ENCODE data around the gene EZR. TPM values are rescaled to one million over a fixed set of nuclear protein-coding genes. Genes with fewer than 3 reads are reported as not detected.
A peak's percentile ranks its signal among the peaks of the same experiment; 100 is the strongest.

The EZR gene
- polyA plus RNA-seq, 3 donors = 68.1 to 95.8 (median 86.3) TPM

DNA sequence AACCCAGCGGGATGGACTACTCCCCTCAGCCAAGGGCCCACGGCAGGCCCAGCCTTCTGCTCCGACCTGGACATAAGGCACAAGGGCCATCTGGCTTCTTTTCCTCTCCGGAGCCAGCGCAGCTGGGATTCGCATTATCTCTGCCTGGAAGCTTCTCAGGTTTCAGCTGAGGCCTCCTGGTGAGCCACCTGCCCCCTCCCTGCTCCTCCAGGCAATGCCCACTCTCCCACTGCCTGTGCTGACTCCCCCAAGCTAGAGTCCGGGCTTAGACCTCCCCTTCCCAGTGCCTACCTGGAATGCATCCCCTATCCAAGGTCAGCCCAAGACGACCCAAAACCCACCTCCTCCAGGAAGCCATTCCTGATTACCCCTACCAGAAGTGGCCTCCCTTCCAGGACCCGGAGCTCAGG is 60.7 kb downstream of the EZR start:
- Mint-ChIP-seq H3K27me3 (ENCODE audit: low read depth in 3 of 3) (no peaks in the 10 kb centered on the region), H3K4me3 (no peak overlapping the region), H3K9me3 (peaks cover 0 to 5% (median 0%) of the 10 kb centered on the region in 7 donors), H3K4me1 (peaks cover 2% of the 10 kb centered on the region), H3K36me3 (peaks cover 63 to 77% of the 10 kb centered on the region in 2 donors), H3K27ac (peak overlapping the region in 1 of 7 donors; percentile 15)
- Histone ChIP-seq H3K27me3 (ENCODE audit: control insufficient read depth in 2 of 2, insufficient read depth in 2 of 2, low read length in 2 of 2) (no peaks in the 10 kb centered on the region), H3K36me3 (replicated peaks in 1 of 2; ENCODE audit: control insufficient read depth in 1 of 2, insufficient read depth in 2 of 2, low read length in 2 of 2) (peaks cover 20 to 60% of the 10 kb centered on the region in 2 donors), H2AFZ (ENCODE audit: insufficient read depth, low read depth, low read length, poor library complexity, severe bottlenecking) (no peak overlapping the region), H4K20me1 (ENCODE audit: insufficient read depth, low read length) (no peaks in the 10 kb centered on the region), H3K9ac (ENCODE audit: insufficient read depth, low read length, poor library complexity, severe bottlenecking) (no peak overlapping the region), H3K4me1 (ENCODE audit: control insufficient read depth in 1 of 2, insufficient read depth in 2 of 2, low read length in 2 of 2) (no peaks in the 10 kb centered on the region), H3K27ac (ENCODE audit: low read depth in 1 of 2, low read length in 2 of 2) (no peak overlapping the region), H3K79me2 (ENCODE audit: insufficient read depth, low read length) (no peaks in the 10 kb centered on the region), H3K9me3 (replicated peaks in 1 of 2; ENCODE audit: control insufficient read depth in 1 of 2, insufficient read depth in 1 of 2, low read length in 2 of 2) (no peaks in the 10 kb centered on the region), H3K4me2 (replicated peaks; ENCODE audit: extremely low read depth, low read length, poor library complexity, severe bottlenecking) (no peak overlapping the region), H3K4me3 (replicated peaks in 1 of 3; ENCODE audit: low read depth in 2 of 3, low read length in 3 of 3) (no peak overlapping the region)
- 96% methylated on average over 8 of the region's 9 CpGs for WGBS (ENCODE audit: insufficient coverage)
- TF ChIP-seq, protein P1, sequence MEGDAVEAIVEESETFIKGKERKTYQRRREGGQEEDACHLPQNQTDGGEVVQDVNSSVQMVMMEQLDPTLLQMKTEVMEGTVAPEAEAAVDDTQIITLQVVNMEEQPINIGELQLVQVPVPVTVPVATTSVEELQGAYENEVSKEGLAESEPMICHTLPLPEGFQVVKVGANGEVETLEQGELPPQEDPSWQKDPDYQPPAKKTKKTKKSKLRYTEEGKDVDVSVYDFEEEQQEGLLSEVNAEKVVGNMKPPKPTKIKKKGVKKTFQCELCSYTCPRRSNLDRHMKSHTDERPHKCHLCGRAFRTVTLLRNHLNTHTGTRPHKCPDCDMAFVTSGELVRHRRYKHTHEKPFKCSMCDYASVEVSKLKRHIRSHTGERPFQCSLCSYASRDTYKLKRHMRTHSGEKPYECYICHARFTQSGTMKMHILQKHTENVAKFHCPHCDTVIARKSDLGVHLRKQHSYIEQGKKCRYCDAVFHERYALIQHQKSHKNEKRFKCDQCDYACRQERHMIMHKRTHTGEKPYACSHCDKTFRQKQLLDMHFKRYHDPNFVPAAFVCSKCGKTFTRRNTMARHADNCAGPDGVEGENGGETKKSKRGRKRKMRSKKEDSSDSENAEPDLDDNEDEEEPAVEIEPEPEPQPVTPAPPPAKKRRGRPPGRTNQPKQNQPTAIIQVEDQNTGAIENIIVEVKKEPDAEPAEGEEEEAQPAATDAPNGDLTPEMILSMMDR (IDR thresholded peaks at IDR 0.05) = no peak
- DNase-seq = no peak
- intact Hi-C loops (cut with micrococcal nuclease) = loop anchor here in 1 of 2 donors (5.0 kb wide), 1 partner anchor 36 kb away; no protein-coding TSS in a partner anchor

DNA sequence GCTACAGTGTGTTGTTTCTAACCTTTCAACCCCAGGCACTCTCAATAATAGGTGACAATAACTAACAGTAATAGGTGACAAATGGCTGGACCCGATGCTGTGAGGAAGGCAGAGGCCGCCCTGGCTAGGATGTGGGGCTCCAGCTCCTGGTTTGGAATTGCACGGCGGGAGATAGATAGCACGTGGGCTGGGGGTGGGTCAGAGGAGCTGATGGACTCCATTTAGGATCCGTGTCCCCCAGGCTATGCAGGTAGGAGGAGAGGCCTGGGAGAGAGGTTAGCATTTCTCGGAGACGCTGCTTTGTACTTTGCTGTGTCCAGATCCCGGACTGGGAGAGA is 61.4 kb downstream of the EZR start:
- DNase-seq = no peak
- TF ChIP-seq, protein P1 (IDR thresholded peaks at IDR 0.05) = no peak
- Histone ChIP-seq H4K20me1 (ENCODE audit: insufficient read depth, low read length) (no peaks in the 10 kb centered on the region), H3K4me2 (replicated peaks; ENCODE audit: extremely low read depth, low read length, poor library complexity, severe bottlenecking) (no peak overlapping the region), H3K36me3 (replicated peaks in 1 of 2; ENCODE audit: control insufficient read depth in 1 of 2, insufficient read depth in 2 of 2, low read length in 2 of 2) (peaks cover 14 to 55% of the 10 kb centered on the region in 2 donors), H3K9ac (ENCODE audit: insufficient read depth, low read length, poor library complexity, severe bottlenecking) (no peak overlapping the region), H3K79me2 (ENCODE audit: insufficient read depth, low read length) (no peaks in the 10 kb centered on the region), H2AFZ (ENCODE audit: insufficient read depth, low read depth, low read length, poor library complexity, severe bottlenecking) (no peak overlapping the region), H3K27me3 (ENCODE audit: control insufficient read depth in 2 of 2, insufficient read depth in 2 of 2, low read length in 2 of 2) (no peaks in the 10 kb centered on the region), H3K27ac (ENCODE audit: low read depth in 1 of 2, low read length in 2 of 2) (no peak overlapping the region), H3K4me1 (ENCODE audit: control insufficient read depth in 1 of 2, insufficient read depth in 2 of 2, low read length in 2 of 2) (no peaks in the 10 kb centered on the region), H3K9me3 (replicated peaks in 1 of 2; ENCODE audit: control insufficient read depth in 1 of 2, insufficient read depth in 1 of 2, low read length in 2 of 2) (no peaks in the 10 kb centered on the region), H3K4me3 (replicated peaks in 1 of 3; ENCODE audit: low read depth in 2 of 3, low read length in 3 of 3) (no peak overlapping the region)
- H3K27ac Mint-ChIP-seq = peak overlapping the region in 2 of 7 donors; percentile 4 to 37
- peaks cover 2% of the 10 kb centered on the region for H3K4me1 Mint-ChIP-seq
- intact Hi-C loops (cut with micrococcal nuclease) = loop anchor here in 1 of 2 donors (5.0 kb wide), 1 partner anchor 35 kb away; no protein-coding TSS in a partner anchor
- H3K9me3 Mint-ChIP-seq = peaks cover 0 to 3% (median 0%) of the 10 kb centered on the region in 7 donors
- WGBS (ENCODE audit: insufficient coverage) = 92% methylated on average over 8 of the region's 9 CpGs
- peaks cover 58 to 75% of the 10 kb centered on the region in 2 donors for H3K36me3 Mint-ChIP-seq
- no peaks in the 10 kb centered on the region for H3K27me3 Mint-ChIP-seq (ENCODE audit: low read depth in 3 of 3)
- no peak overlapping the region for H3K4me3 Mint-ChIP-seq
